H9 (cell line): ENCODE measurements around the gene HTR1E. TPM values are rescaled to one million over a fixed set of nuclear protein-coding genes. Genes with fewer than 3 reads are reported as not detected.

Experiments
- DNase-seq: peaks from one replicate; pipeline ENCODE4 v3.0.0-alpha.2; 2017
- H2AFZ ChIP-seq: one replicate; pipeline ENCODE4 v1.6.1; 2013; ENCODE audit warnings: mild to moderate bottlenecking, low read length, control low read depth, moderate library complexity
- H2AK5ac ChIP-seq: 2 replicates; pipeline ENCODE4 v1.6.1; 2013; ENCODE audit warnings: low read length, control low read depth, mixed read lengths; ENCODE audit not compliant: insufficient read length
- H2BK120ac ChIP-seq: one replicate; pipeline ENCODE4 v1.6.1; 2013; ENCODE audit warnings: low read depth, mild to moderate bottlenecking, low read length, control low read depth, inconsistent platforms; ENCODE audit not compliant: poor library complexity, severe bottlenecking
- H2BK12ac ChIP-seq: 2 replicates; pipeline ENCODE4 v1.6.1; 2013; ENCODE audit warnings: low read length, control low read depth, mixed read lengths, low read depth; ENCODE audit not compliant: insufficient read length
- H2BK15ac ChIP-seq: 2 replicates; pipeline ENCODE4 v1.6.1; 2013; ENCODE audit warnings: low read depth, low read length, control low read depth
- H2BK20ac ChIP-seq: one replicate; pipeline ENCODE4 v1.6.1; 2013; ENCODE audit warnings: low read depth, mild to moderate bottlenecking, low read length, control low read depth, inconsistent platforms; ENCODE audit not compliant: poor library complexity, severe bottlenecking
- H2BK5ac ChIP-seq: 2 replicates; pipeline ENCODE4 v1.6.1; 2013; ENCODE audit warnings: low read length, control low read depth, mixed read lengths; ENCODE audit not compliant: insufficient read length
- H3K14ac ChIP-seq: 2 replicates; pipeline ENCODE4 v1.6.1; 2013; ENCODE audit warnings: low read length, control low read depth; ENCODE audit not compliant: insufficient read depth
- H3K18ac ChIP-seq: 2 replicates; pipeline ENCODE4 v1.6.1; 2013; ENCODE audit warnings: low read depth, mild to moderate bottlenecking, mixed read lengths, low read length, control low read depth; ENCODE audit not compliant: insufficient read length
- H3K23ac ChIP-seq: 2 replicates; pipeline ENCODE4 v1.6.1; 2013; ENCODE audit warnings: low read length, control low read depth, mixed read lengths, low read depth; ENCODE audit not compliant: insufficient read length
- H3K23me2 ChIP-seq: 2 replicates; pipeline ENCODE4 v1.6.1; 2013; ENCODE audit warnings: low read depth, mild to moderate bottlenecking, mixed read lengths, low read length, control low read depth; ENCODE audit not compliant: insufficient read length, poor library complexity, severe bottlenecking
- H3K27ac ChIP-seq: 2 replicates; pipeline ENCODE4 v1.5.1; 2013; ENCODE audit warnings: low read length, control low read depth, mixed read lengths, low read depth; ENCODE audit not compliant: insufficient read length
- H3K27me3 ChIP-seq: 2 replicates; pipeline ENCODE4 v1.6.1; 2013; ENCODE audit warnings: low read length, control low read depth, inconsistent platforms; ENCODE audit not compliant: insufficient read depth
- H3K4ac ChIP-seq: 2 replicates; pipeline ENCODE4 v1.6.1; 2013; ENCODE audit warnings: low read depth, mild to moderate bottlenecking, control low read depth, inconsistent platforms, low read length, moderate library complexity
- H3K4me1 ChIP-seq: 2 replicates; pipeline ENCODE4 v1.6.1; 2013; ENCODE audit warnings: low read length, control low read depth, inconsistent platforms; ENCODE audit not compliant: insufficient read depth
- H3K4me2 ChIP-seq: 2 replicates; pipeline ENCODE4 v1.6.1; 2013; ENCODE audit warnings: low read length, control low read depth, mixed read lengths; ENCODE audit not compliant: insufficient read length, insufficient read depth
- H3K56ac ChIP-seq: 2 replicates; pipeline ENCODE4 v1.6.1; 2013; ENCODE audit warnings: low read depth, mild to moderate bottlenecking, mixed read lengths, low read length, control low read depth; ENCODE audit not compliant: insufficient read length
- H3K79me1 ChIP-seq: 2 replicates; pipeline ENCODE4 v1.6.1; 2013; ENCODE audit warnings: low read depth, mild to moderate bottlenecking, moderate library complexity, low read length, control low read depth, inconsistent platforms; ENCODE audit not compliant: insufficient read depth, poor library complexity, severe bottlenecking
- H3K79me2 ChIP-seq: 2 replicates; pipeline ENCODE4 v1.6.1; 2013; ENCODE audit warnings: low read length, control low read depth, inconsistent platforms; ENCODE audit not compliant: insufficient read depth
- H3K9ac ChIP-seq: 2 replicates; pipeline ENCODE4 v1.6.1; 2013; ENCODE audit warnings: low read length, control low read depth, mixed read lengths; ENCODE audit not compliant: insufficient read length; ENCODE audit errors: extremely low read depth
- H3K9me3 ChIP-seq: one replicate; pipeline ENCODE4 v1.6.1; 2013; ENCODE audit warnings: low read depth, low read length, inconsistent platforms; ENCODE audit not compliant: control insufficient read depth
- H3T11ph ChIP-seq: one replicate; pipeline ENCODE4 v1.6.1; 2013; ENCODE audit warnings: mild to moderate bottlenecking, low read length, control low read depth, inconsistent platforms
- H4K20me1 ChIP-seq: one replicate; pipeline ENCODE4 v1.6.1; 2013; ENCODE audit not compliant: control insufficient read depth, insufficient read length, insufficient read depth
- H4K5ac ChIP-seq: 2 replicates; pipeline ENCODE4 v1.6.1; 2013; ENCODE audit warnings: low read depth, mild to moderate bottlenecking, mixed read lengths, low read length, control low read depth; ENCODE audit not compliant: insufficient read length
- H4K8ac ChIP-seq: replicated peaks from 2 replicates; pipeline ENCODE4 v1.6.1; 2013; ENCODE audit warnings: low read length, control low read depth, mixed read lengths, low read depth; ENCODE audit not compliant: insufficient read length
- H4K91ac ChIP-seq: 2 replicates; pipeline ENCODE4 v1.6.1; 2013; ENCODE audit warnings: low read depth, mild to moderate bottlenecking, moderate library complexity, mixed read lengths, low read length, control low read depth; ENCODE audit not compliant: insufficient read length
- H3K27ac Mint-ChIP-seq, 3 experiments: 2 replicates in 2 of 3; 3 replicates in 1 of 3; pipeline ENCODE4 v1.8.0; 2020 to 2021; ENCODE audit warnings: mixed read lengths in 3 of 3, mild to moderate bottlenecking in 1 of 3, moderate library complexity in 1 of 3
- H3K27me3 Mint-ChIP-seq: 2 replicates; pipeline ENCODE4 v1.8.0; 2021; ENCODE audit warnings: low read depth, mild to moderate bottlenecking, moderate library complexity, mixed read lengths
- H3K36me3 Mint-ChIP-seq, 3 experiments: 2 replicates in 2 of 3; 3 replicates in 1 of 3; pipeline ENCODE4 v1.8.0; 2020 to 2021; ENCODE audit warnings: low read depth in 3 of 3, mixed read lengths in 3 of 3; ENCODE audit not compliant: insufficient read depth in 1 of 3
- H3K4me1 Mint-ChIP-seq, 2 experiments: 2 replicates each; pipeline ENCODE4 v1.8.0; 2020; ENCODE audit warnings: mixed read lengths in 2 of 2
- H3K4me3 Mint-ChIP-seq, 2 experiments: 2 replicates in 1 of 2; 3 replicates in 1 of 2; pipeline ENCODE4 v1.8.0; 2020 to 2021; ENCODE audit warnings: mild to moderate bottlenecking in 2 of 2, mixed read lengths in 2 of 2, moderate library complexity in 1 of 2
- H3K9me3 Mint-ChIP-seq, 2 experiments: 2 replicates in 1 of 2; 3 replicates in 1 of 2; pipeline ENCODE4 v1.8.0; 2020; ENCODE audit warnings: mild to moderate bottlenecking in 2 of 2, mixed read lengths in 2 of 2, moderate library complexity in 1 of 2
- CTCF ChIP-seq: fragments of 200-600 bp; sonication (generic); conservative IDR thresholded peaks from 3 replicates; pipeline ENCODE4 v1.8.0; 2021; ENCODE audit warnings: antibody characterized with exemption, mild to moderate bottlenecking
- WGBS: extraction: QIAGEN DNeasy Blood & Tissue Kit; methylation state at CpG from one replicate; pipeline ENCODE4 v1.1.7; 2013; ENCODE audit warnings: missing lambda C conversion rate, low lambda C conversion rate, mixed read lengths; ENCODE audit not compliant: insufficient read length; ENCODE audit errors: extremely low coverage; 5-methylcytosine and 5-hydroxymethylcytosine counted together
- total RNA-seq: library from RNA; stranded (reverse); gene quantifications from 2 replicates; pipeline ENCODE4 v1.2.1, GENCODE V29; 2021

HTR1E gene
- total RNA-seq, 1 experiment from 2014 or later = not detected

- Histone ChIP-seq H3K4me2 (no peak overlapping the region), H3K27me3 (no peaks in the 10 kb centered on the region), H3K4me1 (no peaks in the 10 kb centered on the region), H3K23me2 (no peaks in the 10 kb centered on the region), H2BK120ac (no peak overlapping the region), H3K23ac (no peak overlapping the region), H2BK20ac (no peak overlapping the region), H2BK15ac (no peak overlapping the region), H3K27ac (no peak overlapping the region), H3K9ac (no peak overlapping the region), H3K56ac (no peak overlapping the region), H3T11ph (no peak overlapping the region), H3K79me2 (no peaks in the 10 kb centered on the region), H3K18ac (no peak overlapping the region), H4K20me1 (no peaks in the 10 kb centered on the region), H2AFZ (no peak overlapping the region), H2BK5ac (no peak overlapping the region), H3K9me3 (no peaks in the 10 kb centered on the region), H4K8ac (no peak overlapping the region), H4K5ac (no peak overlapping the region), H3K79me1 (no peaks in the 10 kb centered on the region), H2BK12ac (no peak overlapping the region), H2AK5ac (no peak overlapping the region), H3K4ac (no peak overlapping the region), H3K14ac (no peak overlapping the region), H4K91ac (no peak overlapping the region)
- TF ChIP-seq CTCF = no peak
- no peak overlapping the region for H3K27ac Mint-ChIP-seq
- no peak overlapping the region for H3K4me3 Mint-ChIP-seq
- H3K9me3 Mint-ChIP-seq = peaks cover 0 to 3% of the 10 kb centered on the region in 2 experiments; a peak in 1 of 5 replicates
- H3K27me3 Mint-ChIP-seq = no peaks in the 10 kb centered on the region
- WGBS = no CpG with 5 or more reads among the region's 1 CpG
- DNase-seq = no peak
- H3K36me3 Mint-ChIP-seq = no peaks in the 10 kb centered on the region
- H3K4me1 Mint-ChIP-seq = peaks cover 3 to 5% of the 10 kb centered on the region in 2 experiments; a peak in 2 of 4 replicates
Measured at GRCh38 chr6:86952991-86953390, 15.7 kb downstream of the HTR1E start.
